PC-3 (cell line): Measurements from ENCODE around the gene EDDM3A. TPM values are rescaled to one million over a fixed set of nuclear protein-coding genes. Genes with fewer than 3 reads are reported as not detected.

Experiments used
- ATAC-seq: fragments of 200-7000 bp; cut with Tn5 transposase; 2 replicates; pipeline ENCODE4 v1.9.1; 2020; ENCODE audit warnings: mild to moderate bottlenecking, moderate library complexity
- BruUV-seq: library from RNA; stranded (reverse); fragments of 400-500 nt; replicated peaks from 2 replicates; lab custom pipeline; 2021; lab: Mats Ljungman, UMichigan
- CTCF ChIA-PET: fragments of 300-600 bp; sonication (Branson Sonifier 250); formaldehyde crosslinking; loops from one replicate; lab custom pipeline; 2022; ENCODE audit warnings: antibody characterized with exemption; lab: Charles Lee
- POLR2A ChIA-PET: fragments of 300-600 bp; sonication (Branson Sonifier 250); formaldehyde crosslinking; loops from one replicate; lab custom pipeline; 2022; ENCODE audit warnings: antibody characterized with exemption; ENCODE audit not compliant: unreplicated experiment; lab: Charles Lee
- DNase-seq: peaks from one replicate; pipeline ENCODE4 v3.0.0-alpha.2; 2015
- H2AFZ ChIP-seq: fragments of 300-600 bp; sonication (generic); 2 replicates; pipeline ENCODE4 v1.6.0; 2016; ENCODE audit warnings: antibody characterized with exemption, low read length
- H3F3A ChIP-seq: fragments of 300-600 bp; sonication (generic); one replicate; pipeline ENCODE4 v1.6.0; 2017; ENCODE audit warnings: antibody characterized with exemption, low read length, control low read depth, mild to moderate bottlenecking; ENCODE audit not compliant: unreplicated experiment
- H3K27ac ChIP-seq: fragments of 300-600 bp; sonication (generic); 2 replicates; pipeline ENCODE4 v1.5.1; 2016; ENCODE audit warnings: mild to moderate bottlenecking, low read length
- H3K27me3 ChIP-seq: fragments of 300-600 bp; sonication (generic); 2 replicates; pipeline ENCODE4 v1.6.1; 2016; ENCODE audit warnings: low read length, mixed read lengths
- H3K36me3 ChIP-seq: fragments of 300-600 bp; sonication (generic); 2 replicates; pipeline ENCODE4 v1.6.1; 2016; ENCODE audit warnings: low read depth, mixed run types, low read length, mixed read lengths
- H3K4me1 ChIP-seq: fragments of 300-600 bp; sonication (generic); 2 replicates; pipeline ENCODE4 v1.5.1; 2016; ENCODE audit warnings: low read length; ENCODE audit not compliant: insufficient read depth
- H3K4me2 ChIP-seq: fragments of 300-600 bp; sonication (generic); 2 replicates; pipeline ENCODE4 v1.6.0; 2016; ENCODE audit warnings: low read length
- H3K4me3 ChIP-seq: fragments of 300-600 bp; sonication (generic); 2 replicates; pipeline ENCODE4 v1.5.1; 2016; ENCODE audit warnings: mild to moderate bottlenecking, low read length, mixed read lengths
- H3K79me2 ChIP-seq: fragments of 300-600 bp; sonication (generic); 2 replicates; pipeline ENCODE4 v1.6.1; 2017; ENCODE audit warnings: low read length, mixed read lengths
- H3K9ac ChIP-seq: fragments of 300-600 bp; sonication (generic); 2 replicates; pipeline ENCODE4 v1.6.0; 2016; ENCODE audit warnings: mild to moderate bottlenecking, low read length
- H3K9me2 ChIP-seq: fragments of 300-600 bp; sonication (generic); replicated peaks from 2 replicates; pipeline ENCODE4 v1.6.1; 2016; ENCODE audit warnings: mixed run types, low read length, mixed read lengths
- H3K9me3 ChIP-seq: fragments of 300-600 bp; sonication (generic); 2 replicates; pipeline ENCODE4 v1.6.1; 2016; ENCODE audit warnings: low read length, mixed read lengths
- H4K20me1 ChIP-seq: fragments of 300-600 bp; sonication (generic); 2 replicates; pipeline ENCODE4 v1.6.1; 2016; ENCODE audit warnings: low read length, mixed read lengths
- CTCF ChIP-seq: fragments of 300-600 bp; sonication (generic); conservative IDR thresholded peaks from 2 replicates; pipeline ENCODE4 v1.5.1; 2017; ENCODE audit warnings: antibody characterized with exemption, low read depth, mild to moderate bottlenecking, low read length
- EZH2 ChIP-seq: fragments of 300-600 bp; sonication (generic); IDR thresholded peaks from one replicate; pipeline ENCODE4 v1.6.1; 2017; ENCODE audit warnings: antibody characterized with exemption, mild to moderate bottlenecking, low read length; ENCODE audit not compliant: unreplicated experiment
- EZH2phosphoT487 ChIP-seq: fragments of 300-600 bp; sonication (generic); IDR thresholded peaks from 2 replicates; pipeline ENCODE4 v1.6.1; 2018; ENCODE audit warnings: mild to moderate bottlenecking, antibody characterized with exemption, low read length, borderline replicate concordance
- intact Hi-C: fragments of 100-400 bp; cut with micrococcal nuclease; formaldehyde crosslinking; loops from 2 replicates; pipeline ENCODE4 v1.9.0; 2023
- total RNA-seq: library from RNA; depleted of rRNA; stranded (reverse); fragments of >200 nt; gene quantifications from 2 replicates; pipeline ENCODE4 v1.2.3, GENCODE V29; 2014

EDDM3A gene
- total RNA-seq, 1 experiment from 2014 or later, result not detected

GRCh38 chr14:20772650-20773049, 27.0 kb downstream of the EDDM3A start:
- H3K9ac ChIP-seq, result no peak overlapping the region
- ATAC-seq, result no peak
- intact Hi-C loops, result no loop called here
- no peaks in the 10 kb centered on the region for H3F3A ChIP-seq
- no peaks in the 10 kb centered on the region for H4K20me1 ChIP-seq
- BruUV-seq, result no TSS peak
- POLR2A ChIA-PET, result no interaction called here
- H3K4me2 ChIP-seq, result no peak overlapping the region
- CTCF ChIA-PET, result no interaction called here
- no peaks in the 10 kb centered on the region for H3K79me2 ChIP-seq
- TF ChIP-seq CTCF (no peak), EZH2phosphoT487 (no peak), EZH2 (no peak)
- H3K27me3 ChIP-seq, result peaks cover 68% of the 10 kb centered on the region
- no peaks in the 10 kb centered on the region for H3K9me2 ChIP-seq
- H3K9me3 ChIP-seq, result no peaks in the 10 kb centered on the region
- H2AFZ ChIP-seq, result no peak overlapping the region
- DNase-seq, result no peak
- no peaks in the 10 kb centered on the region for H3K4me1 ChIP-seq
- no peaks in the 10 kb centered on the region for H3K36me3 ChIP-seq
- no peak overlapping the region for H3K4me3 ChIP-seq
- H3K27ac ChIP-seq, result no peak overlapping the region

GRCh38 chr14:20774258-20774824, 28.7 kb downstream of the EDDM3A start:
- BruUV-seq, result no TSS peak
- H3K4me1 ChIP-seq, result no peaks in the 10 kb centered on the region
- no peaks in the 10 kb centered on the region for H3K79me2 ChIP-seq
- intact Hi-C loops, result no loop called here
- H3K9me3 ChIP-seq, result no peaks in the 10 kb centered on the region
- CTCF ChIA-PET, result no interaction called here
- peaks cover 66% of the 10 kb centered on the region for H3K27me3 ChIP-seq
- no peak overlapping the region for H2AFZ ChIP-seq
- no peak overlapping the region for H3K4me2 ChIP-seq
- no peaks in the 10 kb centered on the region for H3F3A ChIP-seq
- no peak overlapping the region for H3K4me3 ChIP-seq
- no peak overlapping the region for H3K27ac ChIP-seq
- ATAC-seq, result no peak
- DNase-seq, result no peak
- TF ChIP-seq EZH2 (no peak), EZH2phosphoT487 (no peak), CTCF (no peak)
- no peaks in the 10 kb centered on the region for H4K20me1 ChIP-seq
- H3K9me2 ChIP-seq, result no peaks in the 10 kb centered on the region
- POLR2A ChIA-PET, result no interaction called here
- no peaks in the 10 kb centered on the region for H3K36me3 ChIP-seq
- H3K9ac ChIP-seq, result no peak overlapping the region

GRCh38 chr14:20775043-20775442, 29.4 kb downstream of the EDDM3A start:
- DNase-seq (no peak), ATAC-seq (no peak)
- H3K9me2 ChIP-seq, result no peaks in the 10 kb centered on the region
- H3K27ac ChIP-seq, result no peak overlapping the region
- CTCF ChIA-PET, result no interaction called here
- no peaks in the 10 kb centered on the region for H3K79me2 ChIP-seq
- no peak overlapping the region for H3K9ac ChIP-seq
- H3F3A ChIP-seq, result no peaks in the 10 kb centered on the region
- POLR2A ChIA-PET, result no interaction called here
- no peaks in the 10 kb centered on the region for H3K36me3 ChIP-seq
- intact Hi-C loops, result no loop called here
- no TSS peak for BruUV-seq
- no peaks in the 10 kb centered on the region for H3K4me1 ChIP-seq
- no peaks in the 10 kb centered on the region for H3K9me3 ChIP-seq
- H4K20me1 ChIP-seq, result no peaks in the 10 kb centered on the region
- TF ChIP-seq EZH2 (no peak), CTCF (no peak)
- H2AFZ ChIP-seq, result no peak overlapping the region
- no peak overlapping the region for H3K4me3 ChIP-seq
- no peak overlapping the region for H3K4me2 ChIP-seq
- H3K27me3 ChIP-seq, result peaks cover 64% of the 10 kb centered on the region
